ENCODE results near the gene HNRNPL.
"Not testable (repeated sequence)": the region's sequence is repeated elsewhere in the genome, so short reads cannot be mapped to it uniquely, and the experiment has no call there.

- not testable (repeated sequence) for TF ChIP-seq EZH2phosphoT487, CTCF (IDR thresholded peaks at IDR 0.05; ENCODE audit: low read length)
Measured at GRCh38 chr19:38859631-38860204, 9.9 kb upstream of the HNRNPL start.
